OCI-LY3 (cell line): Measurements from ENCODE around the gene BMP7.

ENCODE experiments used
- H2AFZ ChIP-seq: fragments of 200-600, 300-600 bp; shearing (Covaris generic); 2 replicates; pipeline ENCODE4 v1.6.0; 2014; ENCODE audit warnings: antibody characterized with exemption, low read depth, low read length
- H3K27ac ChIP-seq: fragments of 200-600, 300-600 bp; sonication (generic); 2 replicates; pipeline ENCODE4 v1.5.1; 2014; ENCODE audit warnings: mild to moderate bottlenecking, low read length, moderate library complexity, mixed read lengths
- H3K27me3 ChIP-seq: fragments of 200-600, 300-600 bp; sonication (generic); 2 replicates; pipeline ENCODE4 v1.6.1; 2014; ENCODE audit warnings: low read depth, low read length, mixed read lengths
- H3K36me3 ChIP-seq: fragments of 200-600, 300-600 bp; sonication (generic); replicated peaks from 2 replicates; pipeline ENCODE3; 2014; ENCODE audit warnings: low read depth, low read length, mixed read lengths
- H3K4me1 ChIP-seq: fragments of 300-600, 200-600 bp; sonication (generic); 2 replicates; pipeline ENCODE4 v1.6.1; 2014; ENCODE audit warnings: low read length, mixed read lengths
- H3K4me2 ChIP-seq: fragments of 200-600, 300-600 bp; sonication (generic); 2 replicates; pipeline ENCODE4 v1.6.1; 2014; ENCODE audit warnings: low read length, mixed read lengths
- H3K4me3 ChIP-seq: fragments of 300-600, 200-600 bp; sonication (generic); 2 replicates; pipeline ENCODE4 v1.5.1; 2014; ENCODE audit warnings: antibody characterized with exemption, mild to moderate bottlenecking, low read length, moderate library complexity
- H3K79me2 ChIP-seq: fragments of 300-600, 200-600 bp; shearing (Covaris generic); 2 replicates; pipeline ENCODE4 v1.6.1; 2014; ENCODE audit warnings: mild to moderate bottlenecking, low read length, mixed read lengths
- H3K9ac ChIP-seq: fragments of 300-600, 200-600 bp; shearing (Covaris generic); 2 replicates; pipeline ENCODE4 v1.6.0; 2014; ENCODE audit warnings: mild to moderate bottlenecking, low read length, moderate library complexity
- H3K9me3 ChIP-seq: fragments of 200-600, 300-600 bp; shearing (Covaris generic); 2 replicates; pipeline ENCODE4 v1.6.1; 2014; ENCODE audit warnings: low read length, mixed read lengths; ENCODE audit not compliant: insufficient read depth
- H4K20me1 ChIP-seq: fragments of 200-600, 300-600 bp; sonication (generic); 2 replicates; pipeline ENCODE4 v1.6.1; 2016; ENCODE audit warnings: low read length, mixed read lengths; ENCODE audit not compliant: insufficient read depth
- EZH2phosphoT487 ChIP-seq: fragments of 200-600 bp; shearing (Covaris generic); IDR thresholded peaks from 2 replicates; pipeline ENCODE4 v1.6.1; 2018; ENCODE audit warnings: antibody characterized with exemption, mixed run types, low read depth
- TF ChIP-seq, protein P1 (sequence below): fragments of 200-600, 300-600 bp; sonication (generic); IDR thresholded peaks from 2 replicates; pipeline ENCODE4 v1.5.1; 2014; ENCODE audit warnings: antibody characterized with exemption, low read length, low read depth

BMP7 gene

GRCh38 chr20:57270204-57270984, 4.0 kb upstream of the BMP7 start:
- Histone ChIP-seq H2AFZ (no peak overlapping the region), H3K27ac (no peak overlapping the region), H3K79me2 (no peaks in the 10 kb centered on the region), H3K9me3 (no peaks in the 10 kb centered on the region), H3K4me1 (no peaks in the 10 kb centered on the region), H3K4me2 (no peak overlapping the region), H3K36me3 (no peaks in the 10 kb centered on the region), H4K20me1 (no peaks in the 10 kb centered on the region), H3K9ac (no peak overlapping the region), H3K27me3 (peaks cover 21% of the 10 kb centered on the region), H3K4me3 (no peak overlapping the region)
- no peak for TF ChIP-seq EZH2phosphoT487
- TF ChIP-seq, protein P1, sequence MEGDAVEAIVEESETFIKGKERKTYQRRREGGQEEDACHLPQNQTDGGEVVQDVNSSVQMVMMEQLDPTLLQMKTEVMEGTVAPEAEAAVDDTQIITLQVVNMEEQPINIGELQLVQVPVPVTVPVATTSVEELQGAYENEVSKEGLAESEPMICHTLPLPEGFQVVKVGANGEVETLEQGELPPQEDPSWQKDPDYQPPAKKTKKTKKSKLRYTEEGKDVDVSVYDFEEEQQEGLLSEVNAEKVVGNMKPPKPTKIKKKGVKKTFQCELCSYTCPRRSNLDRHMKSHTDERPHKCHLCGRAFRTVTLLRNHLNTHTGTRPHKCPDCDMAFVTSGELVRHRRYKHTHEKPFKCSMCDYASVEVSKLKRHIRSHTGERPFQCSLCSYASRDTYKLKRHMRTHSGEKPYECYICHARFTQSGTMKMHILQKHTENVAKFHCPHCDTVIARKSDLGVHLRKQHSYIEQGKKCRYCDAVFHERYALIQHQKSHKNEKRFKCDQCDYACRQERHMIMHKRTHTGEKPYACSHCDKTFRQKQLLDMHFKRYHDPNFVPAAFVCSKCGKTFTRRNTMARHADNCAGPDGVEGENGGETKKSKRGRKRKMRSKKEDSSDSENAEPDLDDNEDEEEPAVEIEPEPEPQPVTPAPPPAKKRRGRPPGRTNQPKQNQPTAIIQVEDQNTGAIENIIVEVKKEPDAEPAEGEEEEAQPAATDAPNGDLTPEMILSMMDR = no peak

DNA sequence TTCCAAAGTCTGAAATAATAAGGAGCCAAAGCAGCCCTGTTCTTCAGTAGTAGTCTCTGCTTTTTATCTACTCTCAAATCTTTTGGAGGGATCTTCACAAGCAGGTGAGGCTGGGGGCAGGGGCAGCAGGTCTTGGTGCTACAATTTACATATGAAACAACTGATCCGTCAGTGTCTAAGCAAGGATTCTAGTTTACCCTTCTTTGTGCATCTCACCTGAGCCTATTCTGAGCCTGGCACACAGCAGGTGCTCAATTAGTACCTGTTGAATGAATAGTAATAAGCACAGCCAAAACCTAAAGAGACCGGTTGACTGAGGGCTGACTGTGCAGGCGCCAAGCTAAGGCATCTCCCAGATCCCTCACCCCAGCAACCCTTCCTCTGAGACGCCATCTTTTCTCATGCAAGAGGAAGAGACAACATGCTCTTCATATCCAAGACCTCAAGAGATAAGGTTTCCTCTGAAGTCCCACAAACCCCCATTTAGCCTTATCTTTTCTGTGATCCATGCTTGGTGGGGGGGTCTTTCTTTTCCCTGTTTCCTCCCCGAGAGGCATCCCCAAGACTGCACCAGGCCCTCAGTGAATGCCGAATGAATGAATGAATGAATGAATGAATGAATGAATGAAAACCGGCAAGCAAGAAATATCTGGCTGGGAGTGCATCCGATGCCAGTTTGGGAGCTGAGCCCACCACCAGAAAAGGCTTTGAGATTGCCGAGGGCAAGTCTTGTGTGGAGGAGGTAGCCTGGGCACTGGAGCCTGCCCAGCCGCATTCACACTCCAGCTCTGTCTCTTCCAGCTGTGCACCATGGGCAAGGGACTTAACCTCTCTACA, 2.9 kb upstream of the BMP7 start:
- Histone ChIP-seq H2AFZ (no peak overlapping the region), H4K20me1 (no peaks in the 10 kb centered on the region), H3K9ac (no peak overlapping the region), H3K4me2 (no peak overlapping the region), H3K36me3 (no peaks in the 10 kb centered on the region), H3K79me2 (no peaks in the 10 kb centered on the region), H3K4me3 (no peak overlapping the region), H3K27ac (no peak overlapping the region), H3K27me3 (peaks cover 14% of the 10 kb centered on the region; the same call in 1 of the 2 replicates), H3K4me1 (no peaks in the 10 kb centered on the region), H3K9me3 (no peaks in the 10 kb centered on the region)
- TF ChIP-seq, protein P1 = no peak
- no peak for TF ChIP-seq EZH2phosphoT487

GRCh38 chr20:57268399-57269076, 2.1 kb upstream of the BMP7 start:
- no peaks in the 10 kb centered on the region for H3K9me3 ChIP-seq
- H3K79me2 ChIP-seq = no peaks in the 10 kb centered on the region
- H3K27ac ChIP-seq = no peak overlapping the region
- H3K27me3 ChIP-seq = peaks cover 14% of the 10 kb centered on the region; the same call in 1 of the 2 replicates
- H3K9ac ChIP-seq = no peak overlapping the region
- no peaks in the 10 kb centered on the region for H3K36me3 ChIP-seq
- no peak overlapping the region for H3K4me2 ChIP-seq
- H2AFZ ChIP-seq = no peak overlapping the region
- H3K4me3 ChIP-seq = no peak overlapping the region
- TF ChIP-seq, protein P1 = no peak
- TF ChIP-seq EZH2phosphoT487 = no peak
- H3K4me1 ChIP-seq = no peaks in the 10 kb centered on the region
- no peaks in the 10 kb centered on the region for H4K20me1 ChIP-seq
